K562 (cell line): ENCODE results near the gene RHOT1. TPM values are rescaled to one million over a fixed set of nuclear protein-coding genes. Genes with fewer than 3 reads are reported as not detected.
A peak's percentile ranks its signal among the peaks of the same experiment; 100 is the strongest.

Source experiments
- CAMTA2 ChIP-seq: fragments of 250-450 bp; sonication (Bioruptor Pico); conservative IDR thresholded peaks from 2 replicates; pipeline ENCODE4 v1.5.1; 2022
- CEBPB ChIP-seq: fragments of 450-650 bp; IDR thresholded peaks from 2 replicates; pipeline ENCODE4 v1.6.1; 2016; ENCODE audit warnings: missing genetic modification characterization, missing compliant biosample characterization
- CXXC5 ChIP-seq: fragments of 250-450 bp; sonication (Bioruptor Pico); IDR thresholded peaks from 2 replicates; pipeline ENCODE4 v1.8.0; 2022; ENCODE audit warnings: inconsistent platforms, mild to moderate bottlenecking, moderate library complexity
- E2F6 ChIP-seq, 2 experiments: IDR thresholded peaks; 2 replicates each; pipeline ENCODE4 v1.6.1; 2011; ENCODE audit warnings: borderline replicate concordance in 1 of 2, control low read depth in 1 of 2, low read depth in 1 of 2, low read length in 1 of 2, mild to moderate bottlenecking in 1 of 2, mixed read lengths in 1 of 2, moderate library complexity in 1 of 2; ENCODE audit not compliant: insufficient read depth in 1 of 2, insufficient read length in 1 of 2, poor library complexity in 1 of 2, severe bottlenecking in 1 of 2; ENCODE audit errors: extremely low read depth in 1 of 2
- JUNB ChIP-seq: fragments of 450-650 bp; formaldehyde crosslinking; conservative IDR thresholded peaks from 2 replicates; pipeline ENCODE4 v1.4.0; 2020; ENCODE audit warnings: mild to moderate bottlenecking
- KLF13 ChIP-seq: fragments of 450-650 bp; IDR thresholded peaks from 2 replicates; pipeline ENCODE4 v1.6.1; 2016; ENCODE audit warnings: missing genetic modification characterization, low read depth, mild to moderate bottlenecking, missing compliant biosample characterization, moderate library complexity, borderline replicate concordance
- MIER1 ChIP-seq: fragments of 450-650 bp; IDR thresholded peaks from 2 replicates; pipeline ENCODE4 v1.6.1; 2016; ENCODE audit warnings: antibody characterized with exemption, mild to moderate bottlenecking, low read depth
- NFYB ChIP-seq: IDR thresholded peaks from 2 replicates; pipeline ENCODE4 v1.6.1; 2011; ENCODE audit warnings: mild to moderate bottlenecking, moderate library complexity; ENCODE audit not compliant: insufficient read length; ENCODE audit errors: extremely low read depth
- PHB ChIP-seq: fragments of 250-450 bp; sonication (Bioruptor Pico); IDR thresholded peaks from 2 replicates; pipeline ENCODE4 v1.5.0; 2021
- POLR2B ChIP-seq: fragments of 450-650 bp; IDR thresholded peaks from 2 replicates; pipeline ENCODE4 v1.6.1; 2018; ENCODE audit warnings: low read depth; ENCODE audit not compliant: partially characterized antibody
- PTBP1 ChIP-seq: fragments of 200-400 bp; formaldehyde crosslinking; IDR thresholded peaks from 2 replicates; pipeline ENCODE4 v1.6.1; 2017; ENCODE audit warnings: low read depth, low read length
- ZBTB7A ChIP-seq: IDR thresholded peaks from 2 replicates; pipeline ENCODE4 v1.6.1; 2011; ENCODE audit warnings: low read depth, mild to moderate bottlenecking, low read length, moderate library complexity, borderline replicate concordance; ENCODE audit not compliant: control insufficient read depth
- ZNF699 ChIP-seq: fragments of 250-450 bp; sonication (Bioruptor Pico); IDR thresholded peaks from 2 replicates; pipeline ENCODE4 v1.8.0; 2021; ENCODE audit warnings: mild to moderate bottlenecking, moderate library complexity; ENCODE audit not compliant: insufficient replicate concordance
- ZNF79 ChIP-seq: fragments of 250-450 bp; sonication (Bioruptor Pico); IDR thresholded peaks from 2 replicates; pipeline ENCODE4 v1.4.0; 2020; ENCODE audit warnings: low read depth, mild to moderate bottlenecking, moderate library complexity
- polyA plus RNA-seq, 8 experiments: library from polyadenylated mRNA; depleted of rRNA in 4 of 8; stranded (reverse) in 5 of 8; unstranded in 3 of 8; fragments of >200 nt; fragmentation: Nextera tagmentation in 2 of 8; fragmentation: Illumina TruSeq in 1 of 8; extraction: Ambion mirVana in 2 of 8; extraction: Trizol in 1 of 8; gene quantifications; 2 replicates each; pipeline versions ENCODE4 v1.2.1 to v1.2.3, GENCODE V29; 2011 to 2014; ENCODE audit warnings: inconsistent platforms in 1 of 8, missing spikeins in 1 of 8
- total RNA-seq, 7 experiments: library from RNA; depleted of rRNA in 6 of 7; stranded (reverse); fragments of >200 nt in 6 of 7; fragmentation: Illumina TruSeq in 2 of 7; extraction: Trizol in 2 of 7; gene quantifications; 2 replicates each; pipeline versions ENCODE4 v1.2.1 to v1.2.3, GENCODE V29; 2011 to 2021; ENCODE audit warnings: low replicate concordance in 1 of 7
- TF ChIP-seq, protein P1 (sequence below): fragments of 200-600 bp; sonication (generic); IDR thresholded peaks from one replicate; pipeline ENCODE4 v1.6.1; 2012; ENCODE audit warnings: mild to moderate bottlenecking, low read depth, low read length, inconsistent platforms

The RHOT1 gene
- total and polyA plus RNA-seq, 9 of the 15 experiments (the other 6 are each of a cell fraction or from before 2014, with no cell fraction given): 23.0 to 101 (median 32.2) TPM

DNA sequence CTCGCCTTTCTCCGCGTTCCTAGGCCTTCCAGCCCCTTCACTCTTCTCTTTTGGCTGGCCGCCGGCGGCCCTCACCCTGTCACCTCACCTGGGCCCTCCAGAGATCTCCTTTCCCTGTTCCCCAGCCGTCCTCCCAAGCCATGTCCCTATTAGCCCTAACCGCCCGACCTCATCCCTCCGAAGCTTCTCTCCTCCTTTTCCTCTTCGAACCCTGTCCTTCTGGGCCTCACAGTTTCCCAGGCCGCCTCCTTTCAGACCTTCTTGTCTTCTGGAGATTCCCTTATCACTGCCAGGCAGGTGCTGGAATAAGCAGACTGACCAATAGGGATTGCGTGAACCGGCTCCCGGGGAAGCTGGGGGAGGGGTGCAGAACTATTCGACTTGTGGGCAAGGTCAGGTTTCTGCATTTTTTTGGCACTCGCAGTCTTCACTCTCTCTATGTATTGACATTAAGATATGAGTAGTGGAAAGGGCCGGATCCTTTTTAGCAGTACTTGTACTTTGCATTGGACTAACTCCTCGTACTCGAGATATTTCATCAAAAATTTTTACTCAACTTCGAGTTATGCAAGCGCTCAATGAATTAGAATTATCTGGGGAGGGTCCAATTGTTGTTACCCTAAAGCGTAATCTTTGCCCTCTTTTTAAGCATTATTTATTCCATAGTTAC, 690 bp downstream of the RHOT1 start (continued):
- TF ChIP-seq, protein P1, sequence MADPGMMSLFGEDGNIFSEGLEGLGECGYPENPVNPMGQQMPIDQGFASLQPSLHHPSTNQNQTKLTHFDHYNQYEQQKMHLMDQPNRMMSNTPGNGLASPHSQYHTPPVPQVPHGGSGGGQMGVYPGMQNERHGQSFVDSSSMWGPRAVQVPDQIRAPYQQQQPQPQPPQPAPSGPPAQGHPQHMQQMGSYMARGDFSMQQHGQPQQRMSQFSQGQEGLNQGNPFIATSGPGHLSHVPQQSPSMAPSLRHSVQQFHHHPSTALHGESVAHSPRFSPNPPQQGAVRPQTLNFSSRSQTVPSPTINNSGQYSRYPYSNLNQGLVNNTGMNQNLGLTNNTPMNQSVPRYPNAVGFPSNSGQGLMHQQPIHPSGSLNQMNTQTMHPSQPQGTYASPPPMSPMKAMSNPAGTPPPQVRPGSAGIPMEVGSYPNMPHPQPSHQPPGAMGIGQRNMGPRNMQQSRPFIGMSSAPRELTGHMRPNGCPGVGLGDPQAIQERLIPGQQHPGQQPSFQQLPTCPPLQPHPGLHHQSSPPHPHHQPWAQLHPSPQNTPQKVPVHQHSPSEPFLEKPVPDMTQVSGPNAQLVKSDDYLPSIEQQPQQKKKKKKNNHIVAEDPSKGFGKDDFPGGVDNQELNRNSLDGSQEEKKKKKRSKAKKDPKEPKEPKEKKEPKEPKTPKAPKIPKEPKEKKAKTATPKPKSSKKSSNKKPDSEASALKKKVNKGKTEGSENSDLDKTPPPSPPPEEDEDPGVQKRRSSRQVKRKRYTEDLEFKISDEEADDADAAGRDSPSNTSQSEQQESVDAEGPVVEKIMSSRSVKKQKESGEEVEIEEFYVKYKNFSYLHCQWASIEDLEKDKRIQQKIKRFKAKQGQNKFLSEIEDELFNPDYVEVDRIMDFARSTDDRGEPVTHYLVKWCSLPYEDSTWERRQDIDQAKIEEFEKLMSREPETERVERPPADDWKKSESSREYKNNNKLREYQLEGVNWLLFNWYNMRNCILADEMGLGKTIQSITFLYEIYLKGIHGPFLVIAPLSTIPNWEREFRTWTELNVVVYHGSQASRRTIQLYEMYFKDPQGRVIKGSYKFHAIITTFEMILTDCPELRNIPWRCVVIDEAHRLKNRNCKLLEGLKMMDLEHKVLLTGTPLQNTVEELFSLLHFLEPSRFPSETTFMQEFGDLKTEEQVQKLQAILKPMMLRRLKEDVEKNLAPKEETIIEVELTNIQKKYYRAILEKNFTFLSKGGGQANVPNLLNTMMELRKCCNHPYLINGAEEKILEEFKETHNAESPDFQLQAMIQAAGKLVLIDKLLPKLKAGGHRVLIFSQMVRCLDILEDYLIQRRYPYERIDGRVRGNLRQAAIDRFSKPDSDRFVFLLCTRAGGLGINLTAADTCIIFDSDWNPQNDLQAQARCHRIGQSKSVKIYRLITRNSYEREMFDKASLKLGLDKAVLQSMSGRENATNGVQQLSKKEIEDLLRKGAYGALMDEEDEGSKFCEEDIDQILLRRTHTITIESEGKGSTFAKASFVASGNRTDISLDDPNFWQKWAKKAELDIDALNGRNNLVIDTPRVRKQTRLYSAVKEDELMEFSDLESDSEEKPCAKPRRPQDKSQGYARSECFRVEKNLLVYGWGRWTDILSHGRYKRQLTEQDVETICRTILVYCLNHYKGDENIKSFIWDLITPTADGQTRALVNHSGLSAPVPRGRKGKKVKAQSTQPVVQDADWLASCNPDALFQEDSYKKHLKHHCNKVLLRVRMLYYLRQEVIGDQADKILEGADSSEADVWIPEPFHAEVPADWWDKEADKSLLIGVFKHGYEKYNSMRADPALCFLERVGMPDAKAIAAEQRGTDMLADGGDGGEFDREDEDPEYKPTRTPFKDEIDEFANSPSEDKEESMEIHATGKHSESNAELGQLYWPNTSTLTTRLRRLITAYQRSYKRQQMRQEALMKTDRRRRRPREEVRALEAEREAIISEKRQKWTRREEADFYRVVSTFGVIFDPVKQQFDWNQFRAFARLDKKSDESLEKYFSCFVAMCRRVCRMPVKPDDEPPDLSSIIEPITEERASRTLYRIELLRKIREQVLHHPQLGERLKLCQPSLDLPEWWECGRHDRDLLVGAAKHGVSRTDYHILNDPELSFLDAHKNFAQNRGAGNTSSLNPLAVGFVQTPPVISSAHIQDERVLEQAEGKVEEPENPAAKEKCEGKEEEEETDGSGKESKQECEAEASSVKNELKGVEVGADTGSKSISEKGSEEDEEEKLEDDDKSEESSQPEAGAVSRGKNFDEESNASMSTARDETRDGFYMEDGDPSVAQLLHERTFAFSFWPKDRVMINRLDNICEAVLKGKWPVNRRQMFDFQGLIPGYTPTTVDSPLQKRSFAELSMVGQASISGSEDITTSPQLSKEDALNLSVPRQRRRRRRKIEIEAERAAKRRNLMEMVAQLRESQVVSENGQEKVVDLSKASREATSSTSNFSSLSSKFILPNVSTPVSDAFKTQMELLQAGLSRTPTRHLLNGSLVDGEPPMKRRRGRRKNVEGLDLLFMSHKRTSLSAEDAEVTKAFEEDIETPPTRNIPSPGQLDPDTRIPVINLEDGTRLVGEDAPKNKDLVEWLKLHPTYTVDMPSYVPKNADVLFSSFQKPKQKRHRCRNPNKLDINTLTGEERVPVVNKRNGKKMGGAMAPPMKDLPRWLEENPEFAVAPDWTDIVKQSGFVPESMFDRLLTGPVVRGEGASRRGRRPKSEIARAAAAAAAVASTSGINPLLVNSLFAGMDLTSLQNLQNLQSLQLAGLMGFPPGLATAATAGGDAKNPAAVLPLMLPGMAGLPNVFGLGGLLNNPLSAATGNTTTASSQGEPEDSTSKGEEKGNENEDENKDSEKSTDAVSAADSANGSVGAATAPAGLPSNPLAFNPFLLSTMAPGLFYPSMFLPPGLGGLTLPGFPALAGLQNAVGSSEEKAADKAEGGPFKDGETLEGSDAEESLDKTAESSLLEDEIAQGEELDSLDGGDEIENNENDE: no peak
- TF ChIP-seq ZNF699 (no peak), NFYB (peak; percentile 94), PTBP1 (0 out of 2 replicates have a peak, but pooled peaks have one; percentile 37), E2F6 (IDR thresholded peaks at IDR 0.05; ENCODE audit: borderline replicate concordance in 1 of 2, extremely low read depth in 1 of 2, insufficient read depth in 1 of 2, insufficient read length in 1 of 2, low read depth in 1 of 2, low read length in 1 of 2, poor library complexity in 1 of 2, severe bottlenecking in 1 of 2) (peak in 1 of 2 experiments; percentile 19), JUNB (no peak), MIER1 (peak; percentile 74; the same call in 1 of the 2 replicates), PHB (CRISPR knock-in tag) (no peak), POLR2B (peak; percentile 86), CAMTA2 (CRISPR knock-in tag) (no peak), ZBTB7A (0 out of 2 replicates have a peak, but pooled peaks have one; percentile 2), CXXC5 (CRISPR knock-in tag) (peak; percentile 84), CEBPB (peak; percentile 62; the same call in 1 of the 2 replicates), ZNF79 (no peak), KLF13 (no peak)
